ENCODE results near the gene LRRTM2.
"Not testable (repeated sequence)": the region's sequence is repeated elsewhere in the genome, so short reads cannot be mapped to it uniquely, and the experiment has no call there.

LRRTM2 gene, protein sequence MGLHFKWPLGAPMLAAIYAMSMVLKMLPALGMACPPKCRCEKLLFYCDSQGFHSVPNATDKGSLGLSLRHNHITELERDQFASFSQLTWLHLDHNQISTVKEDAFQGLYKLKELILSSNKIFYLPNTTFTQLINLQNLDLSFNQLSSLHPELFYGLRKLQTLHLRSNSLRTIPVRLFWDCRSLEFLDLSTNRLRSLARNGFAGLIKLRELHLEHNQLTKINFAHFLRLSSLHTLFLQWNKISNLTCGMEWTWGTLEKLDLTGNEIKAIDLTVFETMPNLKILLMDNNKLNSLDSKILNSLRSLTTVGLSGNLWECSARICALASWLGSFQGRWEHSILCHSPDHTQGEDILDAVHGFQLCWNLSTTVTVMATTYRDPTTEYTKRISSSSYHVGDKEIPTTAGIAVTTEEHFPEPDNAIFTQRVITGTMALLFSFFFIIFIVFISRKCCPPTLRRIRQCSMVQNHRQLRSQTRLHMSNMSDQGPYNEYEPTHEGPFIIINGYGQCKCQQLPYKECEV

DNA sequence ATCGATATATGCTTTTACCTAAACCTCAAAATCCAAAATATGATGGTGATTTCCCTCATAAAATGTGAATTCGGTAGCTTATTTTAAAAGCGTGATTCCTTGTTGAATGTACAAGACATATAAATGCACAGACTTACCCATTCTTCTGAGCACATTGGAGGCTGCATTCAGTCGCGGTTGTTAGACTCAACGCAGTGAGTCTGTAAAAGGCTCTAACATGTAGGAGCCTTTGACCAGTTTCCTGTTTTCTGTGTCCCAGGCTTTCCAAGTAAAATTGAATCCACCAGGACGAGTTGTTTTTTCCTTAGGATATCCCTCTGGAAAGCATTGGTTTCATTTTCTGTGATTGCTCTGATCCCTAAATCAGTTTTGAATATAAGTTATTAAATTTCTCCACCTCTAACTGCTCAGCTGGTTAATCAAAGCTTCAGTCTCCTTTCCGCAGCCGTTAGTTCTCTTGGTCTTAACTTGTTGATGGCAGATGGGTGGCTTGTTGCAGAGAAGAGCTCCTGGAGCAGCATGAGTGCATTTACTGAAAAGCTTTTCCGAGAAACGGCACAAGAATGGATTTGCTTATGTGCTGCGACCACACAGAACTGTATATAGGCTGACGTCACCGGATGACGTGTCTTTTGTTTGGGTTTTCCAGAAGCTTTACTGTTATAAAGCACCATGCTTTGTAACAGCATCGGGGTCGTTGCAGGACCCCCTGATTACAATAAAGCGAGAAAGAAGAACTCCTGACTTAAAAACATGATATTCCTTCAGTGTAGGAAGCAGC is at the start of gene LRRTM2:
TSS of gene LRRTM2 (minus strand) at position 565 of the 781 bp plus-strand sequence. CDS start at position 141, 424 bp downstream.
- Histone ChIP-seq H3K27me3 (ENCODE audit: insufficient read depth, poor library complexity, severe bottlenecking) (no peaks in the 10 kb centered on the region), H3K36me3 (ENCODE audit: low read depth) (no peaks in the 10 kb centered on the region; the same call in 1 of the 2 replicates), H3K27ac (ENCODE audit: poor library complexity, severe bottlenecking) (no peak within 1 kb of the TSS), H3K9me3 (ENCODE audit: severe bottlenecking) (no peaks in the 10 kb centered on the region), H3K4me3 (ENCODE audit: severe bottlenecking) (no peak within 1 kb of the TSS), H3K4me1 (ENCODE audit: insufficient read depth, poor library complexity, severe bottlenecking) (peaks cover 18% of the 10 kb centered on the region)
- DNase-seq (ENCODE audit: low spot score): no peak
- no peak for ATAC-seq (ENCODE audit: low read depth)
- TF ChIP-seq, protein P1, sequence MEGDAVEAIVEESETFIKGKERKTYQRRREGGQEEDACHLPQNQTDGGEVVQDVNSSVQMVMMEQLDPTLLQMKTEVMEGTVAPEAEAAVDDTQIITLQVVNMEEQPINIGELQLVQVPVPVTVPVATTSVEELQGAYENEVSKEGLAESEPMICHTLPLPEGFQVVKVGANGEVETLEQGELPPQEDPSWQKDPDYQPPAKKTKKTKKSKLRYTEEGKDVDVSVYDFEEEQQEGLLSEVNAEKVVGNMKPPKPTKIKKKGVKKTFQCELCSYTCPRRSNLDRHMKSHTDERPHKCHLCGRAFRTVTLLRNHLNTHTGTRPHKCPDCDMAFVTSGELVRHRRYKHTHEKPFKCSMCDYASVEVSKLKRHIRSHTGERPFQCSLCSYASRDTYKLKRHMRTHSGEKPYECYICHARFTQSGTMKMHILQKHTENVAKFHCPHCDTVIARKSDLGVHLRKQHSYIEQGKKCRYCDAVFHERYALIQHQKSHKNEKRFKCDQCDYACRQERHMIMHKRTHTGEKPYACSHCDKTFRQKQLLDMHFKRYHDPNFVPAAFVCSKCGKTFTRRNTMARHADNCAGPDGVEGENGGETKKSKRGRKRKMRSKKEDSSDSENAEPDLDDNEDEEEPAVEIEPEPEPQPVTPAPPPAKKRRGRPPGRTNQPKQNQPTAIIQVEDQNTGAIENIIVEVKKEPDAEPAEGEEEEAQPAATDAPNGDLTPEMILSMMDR (IDR thresholded peaks at IDR 0.05; ENCODE audit: poor library complexity, severe bottlenecking): no peak

DNA sequence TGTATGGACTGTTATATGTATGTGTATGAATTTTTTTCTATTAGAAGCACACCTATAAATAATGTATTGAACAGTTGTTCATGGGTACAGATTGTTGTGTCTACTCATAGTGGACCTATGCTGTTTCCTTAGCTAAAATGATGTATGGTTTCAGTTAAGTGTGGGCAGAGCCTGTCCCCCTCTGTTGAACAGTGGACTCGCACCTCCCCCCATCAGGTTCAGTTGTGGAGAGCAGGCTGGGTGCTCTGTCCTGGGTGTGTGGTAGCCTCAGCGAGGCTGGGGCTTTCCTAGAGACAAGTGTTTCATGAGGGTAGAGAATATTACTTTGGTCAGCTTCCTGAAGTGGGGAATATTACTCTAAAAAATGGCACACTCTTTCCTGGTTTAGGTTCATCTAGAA is 47.4 kb upstream of the LRRTM2 start:
- ATAC-seq (ENCODE audit: low read depth): no peak
- H3K36me3 ChIP-seq (ENCODE audit: low read depth): peaks cover 80% of the 10 kb centered on the region
- no peak for DNase-seq (ENCODE audit: low spot score)
- peaks cover 3% of the 10 kb centered on the region for H3K4me1 ChIP-seq (ENCODE audit: insufficient read depth, poor library complexity, severe bottlenecking)
- no peaks in the 10 kb centered on the region for H3K9me3 ChIP-seq (ENCODE audit: severe bottlenecking)
- H3K27me3 ChIP-seq (ENCODE audit: insufficient read depth, poor library complexity, severe bottlenecking): no peaks in the 10 kb centered on the region
- H3K27ac ChIP-seq (ENCODE audit: poor library complexity, severe bottlenecking): no peak overlapping the region
- TF ChIP-seq, protein P1 (IDR thresholded peaks at IDR 0.05; ENCODE audit: poor library complexity, severe bottlenecking): no peak
- H3K4me3 ChIP-seq (ENCODE audit: severe bottlenecking): no peak overlapping the region

DNA sequence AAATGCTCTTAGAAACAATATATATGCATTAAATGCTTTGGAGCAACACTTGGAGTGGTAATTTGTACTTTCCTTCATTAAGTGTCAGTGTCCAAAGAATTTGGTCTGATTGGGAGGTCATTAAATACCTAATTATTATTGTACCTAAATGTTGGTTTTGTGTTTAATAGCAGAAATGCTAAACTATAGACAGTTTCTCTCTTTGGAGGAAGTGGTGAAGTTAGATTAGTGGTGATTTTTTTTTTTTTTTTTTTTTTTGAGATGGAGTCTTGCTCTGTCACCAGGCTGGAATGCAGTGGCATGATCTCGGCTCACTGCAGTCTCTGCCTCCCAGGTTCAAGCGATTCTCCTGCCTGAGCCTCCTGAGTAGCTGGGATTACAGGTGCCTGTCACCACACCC is 46.2 kb upstream of the LRRTM2 start:
- not testable (repeated sequence) for H3K27ac ChIP-seq (ENCODE audit: poor library complexity, severe bottlenecking); ATAC-seq (ENCODE audit: low read depth); H3K9me3 ChIP-seq (ENCODE audit: severe bottlenecking); H3K4me3 ChIP-seq (ENCODE audit: severe bottlenecking); H3K4me1 ChIP-seq (ENCODE audit: insufficient read depth, poor library complexity, severe bottlenecking); DNase-seq (ENCODE audit: low spot score); H3K27me3 ChIP-seq (ENCODE audit: insufficient read depth, poor library complexity, severe bottlenecking)
- H3K36me3 ChIP-seq (ENCODE audit: low read depth): peaks cover 78% of the 10 kb centered on the region

DNA sequence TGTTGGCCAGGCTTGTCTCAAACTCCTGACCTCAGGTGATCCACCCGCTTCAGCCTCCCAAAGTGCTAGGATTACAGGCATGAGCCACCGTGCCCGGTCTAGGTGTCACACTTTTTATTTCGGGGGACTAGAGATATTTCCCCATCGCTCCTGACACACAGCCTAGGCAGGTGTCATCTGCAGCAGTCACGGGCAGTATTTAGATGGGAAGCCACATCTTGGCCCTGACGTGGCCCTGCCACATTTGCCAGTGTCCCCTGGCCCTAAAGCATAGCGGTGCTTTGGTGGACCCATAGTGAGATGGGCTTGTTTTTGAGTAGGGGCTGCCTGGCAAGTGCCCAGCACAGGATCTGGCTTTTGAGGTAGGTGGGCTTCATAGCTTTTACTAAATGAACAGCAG is 45.0 kb upstream of the LRRTM2 start:
- no peak overlapping the region for H3K4me3 ChIP-seq (ENCODE audit: severe bottlenecking)
- ATAC-seq (ENCODE audit: low read depth) (no peak), DNase-seq (ENCODE audit: low spot score) (no peak)
- TF ChIP-seq, protein P1 (IDR thresholded peaks at IDR 0.05; ENCODE audit: poor library complexity, severe bottlenecking): no peak
- H3K27me3 ChIP-seq (ENCODE audit: insufficient read depth, poor library complexity, severe bottlenecking): no peaks in the 10 kb centered on the region
- H3K9me3 ChIP-seq (ENCODE audit: severe bottlenecking): no peaks in the 10 kb centered on the region
- H3K4me1 ChIP-seq (ENCODE audit: insufficient read depth, poor library complexity, severe bottlenecking): peaks cover 3% of the 10 kb centered on the region
- H3K27ac ChIP-seq (ENCODE audit: poor library complexity, severe bottlenecking): no peak overlapping the region
- H3K36me3 ChIP-seq (ENCODE audit: low read depth): peaks cover 73% of the 10 kb centered on the region

DNA sequence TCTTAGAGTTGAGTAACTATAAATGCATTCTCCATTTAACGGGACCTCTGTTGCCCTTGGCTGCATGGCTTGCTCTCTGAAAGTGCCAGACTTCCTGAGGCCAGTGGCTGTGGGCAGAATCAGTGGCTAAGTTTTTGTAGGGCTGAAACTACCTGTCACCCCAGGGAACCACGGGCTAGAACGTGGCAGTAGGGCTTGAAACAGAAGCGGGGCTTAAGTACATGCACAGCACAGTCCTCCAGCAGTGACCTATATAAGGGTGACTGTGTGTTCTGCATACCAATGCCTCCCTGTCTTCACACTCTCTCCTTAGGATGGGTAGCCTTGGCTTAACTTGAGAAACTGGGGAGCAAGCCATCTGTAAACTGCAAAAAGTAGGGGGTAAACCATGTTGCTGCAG is 43.6 kb upstream of the LRRTM2 start:
- DNase-seq (ENCODE audit: low spot score): no peak
- ATAC-seq (ENCODE audit: low read depth): peak; percentile 38; the same call in 1 of the 3 replicates
- TF ChIP-seq, protein P1 (IDR thresholded peaks at IDR 0.05; ENCODE audit: poor library complexity, severe bottlenecking): no peak
- Histone ChIP-seq H3K27ac (ENCODE audit: poor library complexity, severe bottlenecking) (no peak overlapping the region), H3K27me3 (ENCODE audit: insufficient read depth, poor library complexity, severe bottlenecking) (no peaks in the 10 kb centered on the region), H3K4me1 (ENCODE audit: insufficient read depth, poor library complexity, severe bottlenecking) (peaks cover 3% of the 10 kb centered on the region), H3K9me3 (ENCODE audit: severe bottlenecking) (no peaks in the 10 kb centered on the region), H3K4me3 (ENCODE audit: severe bottlenecking) (no peak overlapping the region), H3K36me3 (ENCODE audit: low read depth) (peaks cover 70% of the 10 kb centered on the region)

All from RWPE2 (cell line).